ENCODE measurements around the gene PLCH1.

Gene PLCH1

DNA sequence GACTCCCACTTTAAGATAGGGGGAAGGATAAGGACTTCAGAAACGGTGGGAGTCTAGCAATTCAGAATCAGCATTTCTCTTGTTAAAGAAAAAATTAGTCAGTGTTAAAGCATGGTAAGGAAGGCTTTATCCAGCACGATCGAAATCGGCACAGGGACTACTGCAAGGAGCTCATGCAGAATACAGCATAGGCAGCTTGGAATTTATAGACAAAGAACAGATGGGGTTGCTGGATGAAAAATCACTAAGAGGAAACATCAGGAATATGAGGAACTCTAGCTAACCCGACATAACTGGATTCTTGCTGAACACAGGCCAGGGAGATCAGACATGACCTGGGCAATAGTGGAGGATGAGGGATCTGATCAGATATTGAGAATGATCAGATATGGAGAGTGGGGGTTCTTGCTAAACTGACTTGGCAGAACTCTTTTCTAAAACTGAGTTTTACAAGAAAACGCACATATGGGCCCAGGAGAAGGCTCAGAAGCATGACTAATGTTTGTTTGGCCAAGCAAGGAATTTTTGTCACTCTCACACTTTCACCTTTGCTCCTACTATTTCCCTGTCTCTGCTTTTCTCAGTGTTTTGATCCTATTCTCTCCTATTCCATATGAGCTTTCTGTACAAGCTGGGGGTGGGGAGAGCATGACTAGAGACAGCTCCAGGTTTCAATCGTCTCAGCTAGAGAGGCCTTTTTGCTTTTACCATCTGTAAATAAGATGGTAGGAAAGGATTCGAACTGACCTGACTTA is 3.9 kb upstream of the PLCH1 start:
- ATAC-seq = no peak
- no peak for TF ChIP-seq CSDC2 (CRISPR knock-in tag; IDR thresholded peaks at IDR 0.05)
- no peak for TF ChIP-seq GLIS3 (CRISPR knock-in tag; IDR thresholded peaks at IDR 0.05)
- no peak for TF ChIP-seq TSHZ2 (CRISPR knock-in tag; IDR thresholded peaks at IDR 0.05)
- TF ChIP-seq PPARA (CRISPR knock-in tag; IDR thresholded peaks at IDR 0.05; ENCODE audit: borderline replicate concordance) = no peak
- no peak for TF ChIP-seq OSR1 (CRISPR knock-in tag; IDR thresholded peaks at IDR 0.05)
- TF ChIP-seq POU6F1 (CRISPR knock-in tag; IDR thresholded peaks at IDR 0.05; ENCODE audit: borderline replicate concordance, low read depth) = no peak
- TF ChIP-seq TOX (CRISPR knock-in tag; IDR thresholded peaks at IDR 0.05; ENCODE audit: borderline replicate concordance) = no peak
- TF ChIP-seq ESRRG (CRISPR knock-in tag; IDR thresholded peaks at IDR 0.05) = no peak
- no peak for TF ChIP-seq BACH2 (CRISPR knock-in tag; IDR thresholded peaks at IDR 0.05; ENCODE audit: borderline replicate concordance)
- TF ChIP-seq ZFP30 (CRISPR knock-in tag; IDR thresholded peaks at IDR 0.05) = no peak
- no peak for TF ChIP-seq SNAI2 (CRISPR knock-in tag; IDR thresholded peaks at IDR 0.05)
- TF ChIP-seq ZNF565 (CRISPR knock-in tag; conservative IDR thresholded peaks at IDR 0.05; ENCODE audit: low read depth) = no peak
- no peak for TF ChIP-seq TCF4 (CRISPR knock-in tag; IDR thresholded peaks at IDR 0.05; ENCODE audit: borderline replicate concordance)
- TF ChIP-seq ZC3H10 (CRISPR knock-in tag; IDR thresholded peaks at IDR 0.05) = no peak
- no peak for TF ChIP-seq ARNTL (CRISPR knock-in tag; IDR thresholded peaks at IDR 0.05; ENCODE audit: borderline replicate concordance, low read depth)
- TF ChIP-seq ZNF70 (CRISPR knock-in tag; IDR thresholded peaks at IDR 0.05) = no peak

GRCh38 chr3:155747946-155748290 is 3.0 kb upstream of the PLCH1 start:
- TF ChIP-seq ISL1 (CRISPR knock-in tag; IDR thresholded peaks at IDR 0.05) = no peak
- no peak for TF ChIP-seq POU6F1 (CRISPR knock-in tag; IDR thresholded peaks at IDR 0.05; ENCODE audit: borderline replicate concordance, low read depth)
- TF ChIP-seq RARB (CRISPR knock-in tag; IDR thresholded peaks at IDR 0.05) = no peak
- TF ChIP-seq ZNF70 (CRISPR knock-in tag; IDR thresholded peaks at IDR 0.05) = no peak
- no peak for TF ChIP-seq ZC3H10 (CRISPR knock-in tag; IDR thresholded peaks at IDR 0.05)
- no peak for TF ChIP-seq GLIS3 (CRISPR knock-in tag; IDR thresholded peaks at IDR 0.05)
- no peak for TF ChIP-seq TSHZ2 (CRISPR knock-in tag; IDR thresholded peaks at IDR 0.05)
- no peak for TF ChIP-seq ZFP30 (CRISPR knock-in tag; IDR thresholded peaks at IDR 0.05)
- TF ChIP-seq ARNTL (CRISPR knock-in tag; IDR thresholded peaks at IDR 0.05; ENCODE audit: borderline replicate concordance, low read depth) = no peak
- ATAC-seq = no peak

DNA sequence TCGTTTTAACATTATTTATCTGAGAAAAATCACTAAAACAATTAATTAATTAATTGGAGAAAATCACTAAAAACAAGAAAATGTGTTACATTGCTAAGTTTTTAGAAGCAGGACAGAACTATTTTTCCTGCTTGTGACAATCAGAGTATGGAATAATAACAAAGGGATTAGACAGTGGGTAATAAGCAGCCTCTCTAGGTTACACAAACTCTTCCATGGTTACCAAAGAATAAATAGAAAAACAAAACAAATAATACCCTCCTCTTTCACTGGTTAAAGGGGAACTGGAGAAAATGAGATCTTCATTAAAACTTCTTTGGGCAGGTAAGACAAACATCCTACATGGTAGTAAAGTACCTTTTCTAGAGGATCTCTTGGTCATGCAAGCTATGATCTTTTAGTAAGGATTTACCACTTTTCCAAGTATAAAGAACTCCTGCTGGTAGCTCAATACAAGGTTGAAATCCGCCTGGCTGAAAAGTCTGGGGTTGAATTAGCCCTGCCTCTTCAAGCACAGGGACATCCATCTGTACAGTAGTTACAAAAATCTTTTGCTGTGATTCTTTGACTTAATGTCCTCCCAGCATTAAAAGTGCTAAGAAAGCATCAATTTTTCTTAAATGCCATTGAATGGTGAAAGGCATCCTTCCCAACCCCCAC is 2.5 kb upstream of the PLCH1 start:
- TF ChIP-seq TSHZ2 (CRISPR knock-in tag; IDR thresholded peaks at IDR 0.05) (no peak), POU6F1 (CRISPR knock-in tag; IDR thresholded peaks at IDR 0.05; ENCODE audit: borderline replicate concordance, low read depth) (no peak)
- no peak for ATAC-seq
